ENCODE results near the gene SERPINB4. TPM values are rescaled to one million over a fixed set of nuclear protein-coding genes. Genes with fewer than 3 reads are reported as not detected.
A peak's percentile ranks its signal among the peaks of the same experiment; 100 is the strongest.
"Not testable (repeated sequence)": the region's sequence is repeated elsewhere in the genome, so short reads cannot be mapped to it uniquely, and the experiment has no call there.

SERPINB4 gene
- not detected in 2 replicates for total RNA-seq (2014; rRNA removed; shearing (Covaris generic))
- polyA plus RNA-seq (2015; cell fraction: cytosol; rRNA removed) = 0.15 TPM in 1 of 2 replicates, not detected in the other
- 0.09 and 0.16 TPM in 2 replicates for polyA plus RNA-seq (2015; cell fraction: nucleus; rRNA removed)

DNA sequence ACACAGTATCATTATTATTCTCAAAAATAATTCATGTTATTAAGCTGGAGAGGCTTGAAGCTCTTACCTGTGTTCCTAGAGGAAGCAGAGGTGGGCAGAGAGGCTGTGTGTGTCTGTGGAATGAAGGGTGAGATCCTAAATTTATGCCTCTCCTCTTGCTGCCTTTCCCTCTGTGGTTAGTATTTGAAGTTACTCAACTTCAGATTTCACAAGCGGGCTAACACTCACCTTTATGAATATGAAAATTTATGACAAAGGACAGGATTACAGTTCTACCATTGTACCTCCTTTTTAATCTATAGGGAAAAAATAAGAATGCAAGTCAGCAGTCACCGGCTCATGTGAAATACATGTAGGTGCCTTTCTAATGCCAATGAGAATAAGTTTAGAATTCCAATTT lies at the start of gene SERPINB4:
Gene SERPINB4 (minus strand): TSS at position 115 of the 400 bp plus-strand sequence. CDS start 679 bp downstream, outside the sequence.
- not testable (repeated sequence) for DNase-seq (ENCODE audit: low read depth)

DNA sequence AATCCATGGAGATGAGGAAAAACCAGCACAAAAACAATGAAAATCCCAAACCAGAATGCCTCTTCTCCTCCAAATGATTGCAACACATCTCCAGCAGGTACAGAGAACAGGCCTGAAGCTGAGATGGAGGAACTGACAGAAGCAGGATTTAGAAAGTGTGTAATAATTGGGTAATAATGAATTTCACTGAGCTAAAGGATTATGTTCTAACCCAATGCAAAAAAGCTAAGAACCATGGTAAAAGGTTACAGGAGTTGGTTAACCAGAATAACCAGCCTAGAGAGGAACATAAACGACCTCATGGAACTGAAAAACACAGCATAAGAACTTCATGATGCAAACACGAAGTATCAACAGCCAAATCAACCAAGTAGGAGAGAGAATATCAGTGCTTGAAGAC lies 45.0 kb upstream of the SERPINB4 start:
- DNase-seq (ENCODE audit: low read depth) = no peak

GRCh38 chr18:63686871-63687270 lies 42.8 kb upstream of the SERPINB4 start:
- no peak for DNase-seq (ENCODE audit: low read depth)

- DNase-seq (ENCODE audit: low read depth) = no peak
Observed at GRCh38 chr18:63684718-63685117, 40.7 kb upstream of the SERPINB4 start.

GRCh38 chr18:63683890-63684289 lies 39.8 kb upstream of the SERPINB4 start:
- DNase-seq (ENCODE audit: low read depth) = no peak

- peak; percentile 90 for DNase-seq (ENCODE audit: low read depth)
Observed at GRCh38 chr18:63683152-63683551, 39.1 kb upstream of the SERPINB4 start.

- no peak for DNase-seq (ENCODE audit: low read depth)
Observed at GRCh38 chr18:63681449-63682340, 37.6 kb upstream of the SERPINB4 start.

DNA sequence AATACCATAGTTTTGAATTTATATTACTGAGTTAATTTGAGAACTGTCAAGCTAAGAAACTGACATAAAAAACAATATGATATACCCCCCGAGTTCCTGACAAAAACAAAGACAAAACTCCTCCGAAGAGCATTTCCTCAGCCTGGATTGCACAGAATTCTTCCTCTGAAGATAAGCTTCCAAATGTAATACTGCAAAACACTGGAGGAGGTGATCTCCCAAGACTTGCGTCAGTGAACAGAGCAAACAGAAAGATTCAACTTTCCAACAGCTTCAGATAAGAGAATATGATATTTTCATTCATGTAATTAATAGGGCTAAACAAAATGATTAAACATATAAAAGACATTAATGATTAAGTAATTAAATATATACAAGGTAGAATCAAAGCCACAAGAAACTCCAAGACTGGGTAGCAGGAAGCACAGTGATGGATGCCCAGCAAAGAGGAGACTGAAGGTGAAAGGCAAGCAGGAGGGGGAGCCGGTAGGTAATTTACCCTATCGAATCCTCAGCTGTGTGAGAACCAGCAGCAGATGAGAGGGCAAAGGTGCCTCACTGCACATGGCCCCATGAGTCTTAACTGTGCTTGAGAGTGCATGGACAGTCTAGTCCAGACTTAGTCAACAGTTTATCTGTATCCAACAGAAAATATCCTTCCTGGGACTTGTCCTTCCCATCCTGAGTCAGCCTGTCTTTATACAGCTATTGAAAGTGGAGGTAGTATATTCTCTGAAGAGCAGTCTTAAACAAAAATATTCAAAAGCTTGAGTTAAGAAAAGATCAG lies 36.0 kb upstream of the SERPINB4 start:
- no peak for DNase-seq (ENCODE audit: low read depth)

GRCh38 chr18:63677500-63678225 lies 33.6 kb upstream of the SERPINB4 start:
- DNase-seq (ENCODE audit: low read depth) = peak; percentile 21

GRCh38 chr18:63676526-63677323 lies 32.7 kb upstream of the SERPINB4 start:
- DNase-seq (ENCODE audit: low read depth) = peak; percentile 45

DNA sequence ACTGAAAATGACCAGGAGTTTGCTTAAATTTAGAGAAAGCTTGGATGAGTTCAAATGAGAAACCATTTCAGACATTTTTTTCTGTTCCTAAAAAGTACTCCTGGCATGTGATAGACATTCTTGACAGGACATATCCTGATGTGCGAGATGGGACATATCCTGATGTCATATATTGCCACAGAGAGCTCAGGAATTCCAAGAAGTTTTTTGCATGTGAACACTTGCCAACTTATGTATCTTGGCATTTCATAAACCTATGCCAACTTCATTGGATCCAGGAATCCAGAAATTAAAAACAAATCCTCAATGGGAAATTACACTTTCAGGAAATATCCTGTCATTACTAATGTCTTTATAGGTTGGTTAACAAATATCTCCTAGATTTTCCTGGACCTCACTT lies 20.5 kb upstream of the SERPINB4 start:
- no peak for DNase-seq (ENCODE audit: low read depth)

DNA sequence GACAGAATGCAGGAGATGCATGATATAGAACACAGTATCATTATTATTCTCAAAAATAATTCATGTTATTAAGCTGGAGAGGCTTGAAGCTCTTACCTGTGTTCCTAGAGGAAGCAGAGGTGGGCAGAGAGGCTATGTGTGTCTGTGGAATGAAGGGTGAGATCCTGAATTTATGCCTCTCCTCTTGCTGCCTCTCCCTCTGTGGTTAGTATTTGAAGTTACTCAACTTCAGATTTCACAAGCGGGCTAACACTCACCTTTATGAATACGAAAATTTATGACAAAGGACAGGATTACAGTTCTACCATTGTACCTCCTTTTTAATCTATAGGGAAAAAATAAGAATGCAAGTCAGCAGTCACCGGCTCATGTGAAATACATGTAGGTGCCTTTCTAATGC lies 17.7 kb upstream of the SERPINB4 start, which contains the start of gene SERPINB3:
Gene SERPINB3 (minus strand): TSS at position 144 of the 400 bp plus-strand sequence. CDS start 677 bp downstream, outside the sequence.
- DNase-seq (ENCODE audit: low read depth) = not testable (repeated sequence)

GRCh38 chr18:63658920-63659319 lies 14.9 kb upstream of the SERPINB4 start:
- DNase-seq (ENCODE audit: low read depth) = peak; percentile 72

DNA sequence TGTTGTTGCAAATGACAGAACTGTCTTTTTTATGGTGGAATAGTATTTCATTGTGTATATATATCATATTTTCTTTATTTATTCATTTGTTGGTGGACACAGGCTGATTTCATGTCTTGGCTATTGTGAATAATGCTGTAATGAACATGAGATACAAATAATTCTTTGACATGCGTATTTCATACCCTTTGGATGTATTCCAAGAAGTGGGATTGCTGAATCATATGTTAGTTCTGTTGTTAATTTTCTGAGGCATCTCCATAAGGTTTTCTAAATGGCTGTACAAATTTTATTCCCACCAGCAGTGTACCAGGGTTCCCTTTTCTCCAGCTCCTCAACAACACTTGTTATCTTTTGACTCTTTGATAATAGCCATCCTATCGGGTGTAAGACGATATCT lies 6.2 kb upstream of the SERPINB4 start:
- DNase-seq (ENCODE audit: low read depth) = not testable (repeated sequence)

GRCh38 chr18:63648241-63648640 lies 4.2 kb upstream of the SERPINB4 start:
- peak; percentile 77 for DNase-seq (ENCODE audit: low read depth)

DNA sequence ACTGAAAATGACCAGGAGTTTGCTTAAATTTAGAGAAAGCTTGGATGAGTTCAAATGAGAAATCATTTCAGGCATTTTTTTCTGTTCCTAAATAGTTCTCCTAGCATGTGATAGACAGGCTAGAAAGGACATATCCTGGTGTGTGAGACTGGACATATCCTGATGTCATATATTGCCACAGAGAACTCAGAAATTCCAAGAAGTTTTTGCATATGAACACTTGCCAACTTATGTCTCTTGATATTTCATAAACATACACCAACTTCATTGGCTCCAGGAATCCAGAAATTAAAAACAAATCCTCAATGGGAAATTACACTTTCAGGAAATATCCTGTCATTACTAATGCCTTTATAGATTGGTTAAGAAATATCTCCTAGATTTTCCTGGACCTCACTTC lies 2.9 kb upstream of the SERPINB4 start:
- no peak for DNase-seq (ENCODE audit: low read depth)

DNA sequence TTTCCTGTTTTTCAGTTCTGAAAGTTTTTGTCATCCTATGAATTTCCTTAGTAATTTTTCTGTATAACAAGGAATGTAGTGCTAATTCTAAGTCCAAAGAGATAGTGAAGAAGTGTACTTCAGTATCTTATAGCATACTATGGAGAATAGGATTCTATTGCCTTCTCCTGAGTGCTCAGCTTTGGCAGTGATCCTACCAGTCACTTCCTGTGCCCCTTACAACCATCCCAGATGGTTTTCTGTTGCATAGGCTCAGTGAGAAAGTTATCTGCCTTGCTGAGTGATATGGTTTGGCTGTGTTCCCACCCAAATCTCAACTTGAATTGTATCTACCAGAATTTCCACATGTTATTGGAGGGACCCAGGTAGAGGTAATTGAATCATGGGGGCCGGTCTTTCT lies 638 bp upstream of the SERPINB4 start:
- peak; percentile 19 for DNase-seq (ENCODE audit: low read depth)

- not testable (repeated sequence) for DNase-seq (ENCODE audit: low read depth)
Observed at GRCh38 chr18:63642668-63643356, 1.2 kb downstream of the SERPINB4 start.

DNA sequence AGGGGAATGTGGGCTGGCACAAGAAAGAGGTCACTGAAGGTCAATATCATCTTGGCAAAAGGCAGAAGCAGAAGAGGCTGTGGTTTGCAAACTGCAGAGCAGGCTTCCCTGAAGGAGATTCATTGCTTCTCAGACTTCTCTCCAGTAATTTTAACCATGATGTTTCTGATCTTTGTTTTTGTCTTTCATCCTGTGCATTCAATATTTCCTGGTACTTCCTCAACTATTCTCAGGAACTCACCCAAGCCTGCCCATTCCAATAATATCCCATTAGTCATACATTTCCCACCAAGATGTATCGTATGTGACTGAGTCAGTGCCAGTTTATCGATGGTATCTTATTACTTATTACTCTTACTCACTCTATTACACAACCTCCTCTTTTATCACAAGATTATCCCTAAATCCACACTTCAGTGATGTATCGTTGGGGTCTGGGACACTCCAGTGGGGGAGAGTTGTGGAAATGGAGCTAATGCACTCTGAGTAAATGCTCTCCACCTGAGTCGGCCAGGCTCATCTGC lies 2.8 kb downstream of the SERPINB4 start:
- DNase-seq (ENCODE audit: low read depth) = peak; percentile 81
